CD4-positive, alpha-beta T cell treated with Interleukin-6 at 100 ng/mL for 8 hours (primary cell): ENCODE measurements around the gene UBE2E1.
A peak's percentile ranks its signal among the peaks of the same experiment; 100 is the strongest.

Experiments
- DNase-seq: peaks from one replicate; pipeline ENCODE4 v3.0.0-alpha.2; 2020; ENCODE audit warnings: mixed read lengths, low spot score

The UBE2E1 gene

GRCh38 chr3:23805633-23806533 is at the start of gene UBE2E1:
TSS of gene UBE2E1 (plus strand) at chr3:23805955. CDS start at chr3:23807270, 1,315 bp downstream.
- DNase-seq, result peak; percentile 79

DNA sequence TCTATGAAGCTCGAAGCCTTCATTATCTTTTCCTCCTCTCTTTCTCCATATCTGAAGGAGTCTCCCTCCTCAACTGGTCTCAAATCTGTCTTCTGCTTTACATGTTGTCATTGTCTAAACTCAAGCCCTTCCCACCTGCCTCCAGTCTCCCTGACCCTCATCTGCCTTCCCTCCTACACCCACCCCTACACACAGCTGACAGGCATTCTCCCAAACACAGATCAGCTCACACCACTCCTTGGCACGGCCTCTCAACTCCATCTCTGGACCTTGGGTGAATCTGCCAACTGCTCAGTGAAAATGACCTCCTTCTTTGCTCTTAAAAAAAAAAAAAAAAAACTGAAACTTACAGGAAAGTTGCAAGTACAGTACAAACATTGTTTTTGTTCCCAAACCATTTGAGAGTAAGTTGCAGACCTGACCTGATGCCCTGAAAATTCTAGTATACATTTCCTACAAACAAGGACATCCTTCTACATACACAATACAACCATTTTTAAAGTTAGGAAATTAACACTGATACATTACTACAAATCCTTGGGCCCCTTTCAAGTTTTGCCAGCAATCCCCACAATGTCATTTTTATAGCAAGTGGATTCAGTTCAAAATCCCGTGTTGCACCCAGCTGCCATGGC is 49.4 kb upstream of the UBE2E1 start:
- DNase-seq, result no peak

- no peak for DNase-seq
Observed at GRCh38 chr3:23758253-23758838, 47.4 kb upstream of the UBE2E1 start.

DNA sequence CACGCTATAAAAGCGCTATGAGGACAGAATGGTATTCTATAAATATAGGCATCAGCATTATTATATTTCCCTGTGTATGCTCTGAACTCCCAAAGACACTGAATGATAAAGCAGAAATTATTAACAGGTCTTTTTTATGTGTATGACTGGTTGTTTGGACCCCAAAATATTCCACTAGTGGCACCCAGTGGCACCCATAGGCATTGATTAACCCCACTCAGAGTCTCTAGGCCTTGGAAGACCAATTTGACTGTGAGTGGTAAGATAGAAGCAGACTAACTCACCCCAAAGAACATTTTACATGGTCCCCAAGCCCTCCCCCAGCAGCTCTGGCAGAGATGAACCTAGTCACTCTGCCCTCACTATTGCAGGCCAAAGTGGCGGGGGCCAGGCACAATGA is 45.4 kb upstream of the UBE2E1 start:
- DNase-seq, result no peak

GRCh38 chr3:23760871-23761373 is 44.8 kb upstream of the UBE2E1 start:
- DNase-seq, result no peak

GRCh38 chr3:23761440-23761896 is 44.3 kb upstream of the UBE2E1 start:
- no peak for DNase-seq

GRCh38 chr3:23762214-23762613 is 43.5 kb upstream of the UBE2E1 start:
- no peak for DNase-seq

DNA sequence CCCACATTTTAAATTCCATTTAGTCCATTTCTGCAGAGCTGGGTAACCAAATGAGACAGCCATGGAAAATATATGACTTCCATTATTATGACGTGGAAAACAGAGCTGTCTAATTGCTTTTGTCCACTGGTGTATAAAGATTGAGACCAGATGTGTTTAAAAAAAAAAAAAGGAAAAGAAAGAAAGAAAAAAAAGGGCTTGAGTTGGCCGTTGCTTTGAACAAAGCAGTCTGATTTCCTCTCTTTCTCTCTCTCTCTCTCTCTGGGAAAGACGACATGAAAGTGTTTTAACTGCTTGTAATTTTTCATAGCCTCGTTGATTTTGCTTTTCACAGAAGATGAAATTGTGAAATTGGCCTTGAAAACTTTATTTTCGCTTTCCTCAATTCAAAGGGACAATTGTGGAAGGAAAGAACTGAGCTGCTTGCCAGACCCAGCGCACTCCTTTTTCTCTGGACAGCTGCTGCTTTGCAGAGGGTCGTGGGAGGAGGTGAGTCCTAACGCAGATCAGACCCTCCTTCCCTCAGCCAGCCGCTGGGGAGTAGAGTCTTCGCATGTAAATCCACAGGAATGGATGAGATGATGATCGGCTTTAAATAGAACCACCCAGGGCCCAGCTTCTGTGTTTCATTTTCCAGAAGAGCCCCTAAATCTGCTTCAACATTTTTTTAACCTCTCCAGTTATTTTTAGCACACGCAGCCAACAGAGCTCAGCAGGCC is 42.8 kb upstream of the UBE2E1 start:
- no peak for DNase-seq

DNA sequence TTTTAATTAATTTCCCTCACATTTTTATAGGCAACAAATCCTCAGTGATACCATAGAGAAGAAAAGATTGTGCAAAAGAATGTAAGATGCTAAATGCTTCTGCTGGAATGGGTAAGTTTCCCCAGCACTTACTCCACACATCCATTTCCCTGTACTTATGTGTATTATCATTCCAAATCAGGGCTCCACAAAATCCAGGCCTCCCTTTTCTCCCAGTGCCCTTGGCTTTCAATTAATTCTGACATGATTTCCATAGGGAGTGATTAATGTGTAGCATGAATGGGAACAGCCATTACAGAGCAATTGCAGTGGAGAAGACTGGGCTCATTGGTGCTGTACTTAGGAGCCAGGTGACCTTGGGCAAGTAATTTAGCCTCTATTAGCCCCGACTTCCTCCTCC is 41.3 kb upstream of the UBE2E1 start:
- no peak for DNase-seq

DNA sequence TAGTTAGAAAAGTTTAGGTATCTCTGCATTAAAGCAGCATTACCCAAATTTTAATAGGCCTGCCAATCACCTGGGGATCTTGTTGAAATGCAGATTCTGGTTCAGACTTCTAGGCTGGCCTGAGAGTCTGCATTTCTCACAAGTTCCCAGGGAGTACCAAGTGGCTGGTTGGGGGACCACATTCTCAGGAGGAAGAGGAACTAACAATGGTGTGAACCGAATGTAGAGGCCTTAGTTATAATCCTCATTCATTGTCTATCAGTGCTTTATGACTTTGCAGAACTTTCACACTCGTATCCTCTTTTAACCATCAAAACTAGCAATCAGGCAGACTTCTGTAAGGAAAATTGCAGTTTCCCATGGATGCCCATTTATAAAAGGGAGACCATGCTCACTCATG is 38.2 kb upstream of the UBE2E1 start:
- DNase-seq, result no peak

DNA sequence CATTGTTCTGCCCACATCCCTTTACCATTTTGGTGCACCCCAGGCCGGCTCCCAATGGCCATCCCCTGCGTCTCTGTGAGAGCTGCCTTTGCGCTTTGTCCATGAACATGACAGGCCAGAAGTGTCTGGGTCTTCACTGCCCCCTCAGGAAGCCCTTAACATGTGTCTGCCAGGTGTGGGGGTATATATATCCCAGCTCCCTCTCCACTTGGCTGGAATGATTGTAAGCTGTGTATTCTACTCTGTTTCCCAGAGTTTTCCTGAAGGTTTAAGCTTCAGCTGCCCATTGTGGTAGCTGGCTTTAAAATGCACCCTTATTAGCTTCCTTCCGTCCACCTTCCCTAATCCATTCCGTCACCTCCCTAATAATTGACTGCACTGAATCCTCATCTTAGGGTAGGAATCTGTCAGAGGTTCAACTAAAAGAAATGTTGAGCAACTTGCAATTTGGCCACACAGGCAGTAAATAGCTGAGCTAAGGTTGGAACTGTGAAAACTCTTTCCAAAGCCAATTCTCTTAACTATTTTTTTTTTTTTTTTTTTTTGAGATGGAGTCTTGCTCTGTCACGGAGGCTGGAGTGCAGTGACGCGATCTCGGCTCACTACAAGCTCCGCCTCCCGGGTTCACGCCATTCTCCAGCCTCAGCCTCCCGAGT is 30.4 kb upstream of the UBE2E1 start:
- DNase-seq, result no peak

GRCh38 chr3:23776352-23776891 is 29.3 kb upstream of the UBE2E1 start:
- DNase-seq, result no peak

DNA sequence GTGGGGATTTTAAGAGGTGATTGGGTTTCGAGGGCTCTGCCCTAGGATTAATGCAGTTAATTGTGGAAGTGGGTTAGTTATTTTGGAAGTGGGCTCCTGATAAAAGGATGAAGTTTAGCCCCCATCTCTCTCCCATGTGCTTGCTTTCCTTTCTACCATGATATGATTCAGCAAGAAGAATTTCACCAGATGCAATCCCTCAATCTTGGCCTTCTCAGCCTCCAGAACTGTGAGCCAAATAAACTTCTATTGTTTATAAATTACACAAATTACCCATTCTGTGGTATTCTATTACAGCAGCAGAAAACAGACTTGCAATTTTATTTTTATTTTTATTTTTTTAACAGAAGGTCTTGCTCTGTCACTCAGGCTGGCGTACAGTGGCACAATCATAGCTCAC is 27.3 kb upstream of the UBE2E1 start:
- no peak for DNase-seq

- no peak for DNase-seq
Observed at GRCh38 chr3:23779841-23780240, 25.9 kb upstream of the UBE2E1 start.

DNA sequence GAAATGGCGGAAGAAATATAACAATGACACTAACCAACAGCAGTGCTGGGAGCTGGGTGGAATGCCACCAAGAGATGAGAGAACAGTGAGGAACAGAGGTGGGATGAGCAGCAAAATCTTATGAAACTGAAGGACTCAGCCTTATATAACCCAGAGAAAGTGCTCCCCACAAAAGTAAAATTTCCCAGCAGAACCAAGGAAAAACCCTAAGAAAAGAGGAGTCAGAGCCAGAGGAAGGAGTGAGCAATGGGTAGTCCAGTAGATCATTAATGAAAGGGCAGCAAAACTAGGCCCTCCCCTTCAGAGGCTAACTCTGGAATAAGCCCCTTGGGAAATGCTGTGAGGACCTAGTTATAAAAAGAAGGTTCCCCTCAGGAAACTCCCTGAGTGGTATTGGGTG is 24.7 kb upstream of the UBE2E1 start:
- DNase-seq, result no peak

GRCh38 chr3:23781871-23782270 is 23.9 kb upstream of the UBE2E1 start:
- DNase-seq, result no peak

DNA sequence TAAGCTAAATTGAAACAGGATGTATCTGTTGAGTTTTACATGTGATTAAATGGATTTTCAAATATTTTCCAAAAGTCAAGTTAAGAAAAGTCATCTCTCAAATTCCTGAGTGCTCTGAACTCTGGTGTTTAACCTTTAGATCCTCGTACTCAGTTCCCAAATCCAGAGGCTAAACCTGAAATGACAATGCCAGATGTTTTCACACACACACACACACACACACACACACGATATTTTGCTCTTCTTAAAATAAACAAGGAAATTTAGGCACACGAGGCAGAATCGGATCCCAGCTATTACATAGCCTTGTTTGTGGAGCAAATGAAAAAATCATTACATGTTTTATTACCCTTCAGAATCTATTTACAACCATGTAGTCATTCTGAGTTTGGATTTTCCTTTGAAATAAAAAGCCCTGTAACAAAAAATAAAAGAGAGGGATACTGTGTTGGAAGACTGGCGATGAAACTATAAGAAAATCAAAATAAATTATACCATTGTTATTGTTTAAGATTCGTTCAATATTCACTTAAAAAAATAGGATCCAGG is 20.6 kb upstream of the UBE2E1 start:
- DNase-seq, result no peak

DNA sequence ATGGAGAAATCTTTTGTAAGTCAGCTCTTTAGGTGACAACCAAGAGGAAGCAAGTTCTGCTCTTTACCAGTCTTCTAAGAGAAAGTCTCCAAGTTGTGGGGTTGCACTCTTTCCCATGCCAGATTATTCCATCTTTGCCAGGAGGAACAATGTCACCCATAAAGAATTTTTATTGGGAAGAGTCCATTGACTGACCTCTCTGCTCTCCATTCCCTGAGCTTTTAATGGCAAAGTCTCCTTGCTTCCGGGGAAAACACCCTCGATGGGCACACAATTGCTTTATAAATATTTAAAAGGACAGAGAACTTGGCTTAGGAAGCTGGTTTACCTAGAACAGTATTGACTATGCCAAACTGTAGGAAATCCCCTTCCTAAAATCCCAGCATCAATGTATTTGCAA is 19.9 kb upstream of the UBE2E1 start:
- no peak for DNase-seq

DNA sequence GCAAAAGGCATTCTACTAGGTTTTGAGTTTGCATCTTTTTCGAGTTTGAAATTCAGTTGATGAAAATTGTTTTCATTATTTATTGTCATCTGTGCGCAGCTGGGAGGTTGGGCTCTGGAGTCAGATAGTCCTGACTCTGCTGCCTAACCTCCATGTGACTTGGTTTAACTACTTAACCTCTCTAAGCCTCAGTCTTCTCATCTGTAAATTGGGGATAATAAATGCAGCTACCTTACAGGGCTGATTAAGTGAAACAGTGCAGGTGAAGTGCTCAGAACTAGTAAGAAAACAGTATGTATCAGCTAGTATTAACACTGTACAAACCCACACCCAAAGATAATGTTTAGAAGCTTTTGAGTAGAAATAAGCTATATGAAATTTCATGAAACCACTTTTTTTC is 14.1 kb upstream of the UBE2E1 start:
- DNase-seq, result no peak

- DNase-seq, result no peak
Observed at GRCh38 chr3:23793528-23794134, 12.1 kb upstream of the UBE2E1 start.

GRCh38 chr3:23795096-23795495 is 10.7 kb upstream of the UBE2E1 start:
- no peak for DNase-seq
